Right renal cortex interstitium (tissue), 3 donors: ENCODE results near the gene C14orf119. TPM values are rescaled to one million over a fixed set of nuclear protein-coding genes. Genes with fewer than 3 reads are reported as not detected.
A peak's percentile ranks its signal among the peaks of the same experiment; 100 is the strongest.

Experiments used
- DNase-seq, 3 donors: peaks; one replicate each; pipeline ENCODE4 v3.0.0-alpha.2; 2013; ENCODE audit warnings: low read depth in 3 of 3, low spot score in 2 of 3
- polyA plus RNA-seq, 3 donors: library from polyadenylated mRNA; unstranded; fragments of 120-200 nt; gene quantifications; one replicate each; pipeline ENCODE4 v1.2.1, GENCODE V29; 2013; ENCODE audit not compliant: insufficient read length in 3 of 3

The C14orf119 gene
- polyA plus RNA-seq, 3 donors: 90.1 to 102 (median 91.2) TPM

- DNase-seq: no peak
These were observed 8.7 kb upstream of the C14orf119 start for GRCh38 chr14:23086565-23086964.

DNA sequence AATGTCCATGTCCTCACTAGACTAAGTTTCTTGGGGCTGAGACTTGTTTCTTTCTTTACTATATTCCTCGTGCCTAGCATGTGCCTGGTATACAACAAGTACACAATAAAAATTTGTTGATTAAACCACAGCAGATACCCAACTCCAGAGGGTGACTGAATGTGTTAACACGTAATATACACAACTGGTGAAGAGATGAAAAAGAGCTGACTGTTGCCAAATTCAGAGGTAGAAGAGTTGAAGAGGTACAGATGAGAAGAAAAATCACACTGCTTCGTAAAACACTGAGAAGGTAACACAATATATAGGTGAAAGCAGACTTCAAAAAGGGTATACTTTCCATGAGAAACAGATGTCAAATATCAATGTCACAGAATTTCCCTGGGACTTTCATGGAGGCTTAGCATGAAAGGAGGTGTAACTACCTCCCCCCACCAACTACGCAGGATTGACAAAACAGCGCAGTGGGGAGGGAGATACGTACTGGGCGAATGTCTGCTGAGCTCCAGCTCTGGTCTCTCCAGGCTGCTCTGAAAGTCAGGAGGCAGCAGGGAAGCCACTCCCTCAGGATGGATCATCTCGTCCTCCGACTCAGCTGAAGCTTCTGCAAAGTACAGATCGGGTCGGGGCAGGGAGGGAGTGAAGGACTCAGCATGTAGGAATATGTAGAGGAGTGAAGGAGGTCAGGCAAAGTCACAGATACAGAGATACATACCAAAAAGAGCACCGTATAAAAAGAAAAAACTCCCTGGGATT lies 5.6 kb upstream of the C14orf119 start:
- no peak for DNase-seq

GRCh38 chr14:23090254-23090636 lies 5.1 kb upstream of the C14orf119 start:
- no peak for DNase-seq

GRCh38 chr14:23091294-23092225 lies 3.7 kb upstream of the C14orf119 start:
- DNase-seq: no peak

- no peak for DNase-seq
These were observed 2.2 kb upstream of the C14orf119 start for GRCh38 chr14:23093104-23093503.

DNA sequence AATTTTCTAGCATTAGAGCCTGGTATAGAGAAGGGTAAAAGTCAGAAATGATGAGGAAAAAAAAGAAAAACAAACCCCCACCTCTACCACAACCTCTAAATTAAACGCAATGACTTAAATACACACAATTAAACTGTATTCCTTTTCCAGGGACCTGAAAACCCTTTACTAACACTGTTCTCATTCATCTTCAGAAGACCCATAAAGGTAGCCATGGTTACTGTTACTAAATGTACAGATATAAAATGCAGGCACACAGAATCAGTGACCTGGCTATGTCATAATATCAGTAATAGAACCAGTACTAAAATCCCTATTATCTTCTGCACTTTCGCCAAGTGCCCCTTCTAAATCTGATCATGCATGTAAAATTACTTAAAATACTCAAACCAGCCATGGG lies 1.8 kb upstream of the C14orf119 start:
- no peak for DNase-seq

GRCh38 chr14:23093991-23094665 lies 1.2 kb upstream of the C14orf119 start:
- DNase-seq: no peak

DNA sequence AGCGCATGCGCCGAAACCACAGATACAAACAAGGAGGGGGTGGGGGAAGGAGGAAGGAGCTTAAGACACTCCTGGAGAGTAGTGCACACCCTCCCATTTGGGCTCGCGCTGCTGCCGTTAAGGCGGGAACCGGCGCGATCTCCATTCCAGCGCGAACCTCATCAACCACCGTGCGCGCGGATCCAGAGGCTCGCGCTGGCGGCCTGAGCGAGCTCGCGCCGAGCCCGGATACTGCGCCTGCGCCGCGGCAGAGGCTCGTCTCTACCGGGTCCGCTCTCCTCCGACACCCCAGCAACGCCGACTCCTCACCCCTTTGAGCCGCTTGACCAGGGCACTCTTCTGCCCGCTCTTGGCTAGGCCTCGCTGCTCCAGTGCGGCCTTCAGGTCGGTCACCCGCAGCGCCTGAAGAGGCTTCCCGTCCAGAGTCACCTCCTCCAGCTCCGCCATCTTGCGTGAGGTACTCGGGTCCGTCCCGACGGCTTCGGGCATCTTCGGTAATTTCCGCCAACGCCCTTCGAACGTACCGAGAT lies 574 bp upstream of the C14orf119 start, which contains the start of gene ACIN1:
ACIN1 (minus strand) TSS at position 471 of the 530 bp plus-strand sequence; CDS start at position 447, 24 bp downstream.
- peak; percentile 80 to 84 (median 81) for DNase-seq

GRCh38 chr14:23097786-23098185 lies 2.5 kb downstream of the C14orf119 start:
- no peak for DNase-seq

DNA sequence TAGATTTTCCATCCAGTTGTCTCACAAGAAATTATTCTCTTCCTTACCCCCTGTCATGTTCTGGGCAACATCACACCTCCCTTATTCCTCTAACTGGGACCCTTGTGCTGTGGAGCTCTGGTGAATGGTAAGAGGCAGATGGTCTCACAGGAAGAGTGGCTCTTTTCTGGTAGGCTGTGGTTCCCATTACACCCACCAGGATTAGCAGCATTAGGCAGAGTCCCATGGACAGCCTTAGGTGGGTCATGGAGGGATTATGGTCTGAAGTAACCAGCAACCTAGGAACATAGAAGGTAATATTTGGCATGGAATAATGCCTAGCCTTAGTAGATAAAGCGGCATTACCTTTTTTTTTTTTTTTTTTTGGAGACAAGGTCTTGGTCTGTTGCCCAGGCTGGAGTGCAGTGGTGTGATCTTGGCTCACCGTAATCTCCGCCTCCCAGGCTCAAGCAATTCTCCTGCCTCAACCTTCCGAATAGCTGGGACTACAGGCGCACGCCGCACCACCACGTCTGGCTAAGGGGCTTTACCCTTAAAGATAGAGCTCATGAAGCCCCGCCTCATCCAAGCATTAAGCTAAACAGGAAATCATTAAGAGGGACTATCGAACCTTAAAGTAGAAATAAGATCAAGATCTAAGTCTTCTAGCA lies 4.0 kb downstream of the C14orf119 start:
- no peak for DNase-seq

DNA sequence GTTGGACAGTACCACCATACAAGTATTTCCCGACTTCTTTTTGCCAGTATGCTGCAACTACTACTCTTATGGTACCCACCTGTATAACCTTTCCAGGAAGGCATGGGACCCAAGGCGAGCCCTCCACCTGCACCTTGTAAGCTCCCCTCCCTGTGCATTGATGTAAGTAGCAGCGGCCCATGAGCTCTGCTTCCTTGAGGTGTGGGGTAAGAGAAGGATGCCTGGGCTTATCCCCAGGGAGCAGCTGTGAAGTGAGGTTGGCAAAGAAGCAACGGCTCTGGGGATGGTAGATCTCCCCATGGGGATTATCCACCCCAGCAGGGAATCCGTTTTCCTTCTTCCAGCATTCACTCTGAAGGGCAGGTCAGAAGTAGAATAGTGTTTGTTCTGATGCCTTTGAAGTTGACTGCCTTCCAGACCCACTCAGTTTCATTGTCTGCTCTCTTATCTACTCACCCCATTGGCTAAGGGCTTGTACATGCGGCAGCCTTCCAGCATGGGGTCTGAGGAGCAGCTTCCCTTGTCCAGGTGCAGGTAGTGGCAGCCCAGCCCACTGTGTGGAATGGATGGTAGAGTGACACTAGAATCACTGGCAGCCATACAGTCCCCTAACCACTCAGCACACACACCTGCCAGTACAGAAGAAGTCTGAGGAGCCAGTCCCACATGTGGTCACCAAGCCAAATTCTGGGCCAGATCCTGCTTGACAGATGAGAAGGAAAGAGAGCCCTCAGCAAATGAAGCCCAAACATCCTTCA lies 6.1 kb downstream of the C14orf119 start:
- DNase-seq: no peak

DNA sequence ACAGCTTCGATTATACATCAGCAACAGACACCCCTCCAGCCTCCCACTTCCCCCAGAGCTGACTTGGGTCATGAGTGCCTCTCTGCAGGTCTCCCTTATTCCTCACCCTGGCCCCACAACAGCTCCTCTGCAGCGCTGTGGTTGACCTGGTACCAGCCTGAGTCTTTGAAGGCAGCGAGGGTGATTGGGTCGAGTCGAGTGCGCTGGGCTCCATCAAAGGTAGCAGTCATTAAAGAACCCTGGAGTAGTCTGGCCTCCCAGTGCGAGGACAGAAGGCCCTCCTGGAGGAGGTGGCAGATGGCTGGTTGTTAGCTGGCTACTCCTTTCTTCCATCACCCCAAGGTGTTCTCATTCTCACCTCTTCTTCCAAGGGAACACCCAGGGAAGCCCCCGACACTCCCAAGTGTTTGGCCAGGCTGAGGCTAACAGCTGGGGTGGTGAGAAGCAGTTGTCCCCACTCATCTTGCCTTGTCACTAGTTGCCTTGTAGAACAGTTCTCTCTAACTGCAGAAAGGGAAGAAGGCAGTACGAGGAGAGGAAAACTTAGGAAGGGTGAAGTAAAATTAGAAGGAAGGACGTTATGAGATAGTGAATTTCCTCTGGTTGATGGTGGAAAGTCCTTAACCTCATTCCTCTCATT lies 6.8 kb downstream of the C14orf119 start:
- no peak for DNase-seq

GRCh38 chr14:23102801-23103200 lies 7.5 kb downstream of the C14orf119 start:
- no peak for DNase-seq

DNA sequence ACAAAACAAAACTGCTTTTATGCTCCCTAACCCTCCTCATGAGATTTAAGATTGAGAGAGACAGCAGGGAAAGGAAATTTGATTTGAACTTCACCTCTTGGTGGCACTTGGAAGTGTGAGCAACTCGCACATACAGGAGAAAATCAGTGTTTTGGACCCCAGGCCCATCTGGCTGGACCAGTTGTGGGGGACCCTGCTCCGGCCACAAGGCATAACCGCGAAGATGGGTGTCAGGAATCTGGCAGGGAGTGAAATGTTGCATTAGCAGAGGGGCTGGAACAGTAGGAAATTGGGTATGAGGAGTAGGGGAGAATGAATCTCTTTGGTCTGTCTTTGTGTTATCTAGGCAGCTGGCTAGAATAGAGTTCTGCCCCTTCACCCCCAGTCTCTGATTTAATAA lies 8.3 kb downstream of the C14orf119 start:
- DNase-seq: no peak

GRCh38 chr14:23104070-23104590 lies 8.8 kb downstream of the C14orf119 start:
- DNase-seq: no peak

DNA sequence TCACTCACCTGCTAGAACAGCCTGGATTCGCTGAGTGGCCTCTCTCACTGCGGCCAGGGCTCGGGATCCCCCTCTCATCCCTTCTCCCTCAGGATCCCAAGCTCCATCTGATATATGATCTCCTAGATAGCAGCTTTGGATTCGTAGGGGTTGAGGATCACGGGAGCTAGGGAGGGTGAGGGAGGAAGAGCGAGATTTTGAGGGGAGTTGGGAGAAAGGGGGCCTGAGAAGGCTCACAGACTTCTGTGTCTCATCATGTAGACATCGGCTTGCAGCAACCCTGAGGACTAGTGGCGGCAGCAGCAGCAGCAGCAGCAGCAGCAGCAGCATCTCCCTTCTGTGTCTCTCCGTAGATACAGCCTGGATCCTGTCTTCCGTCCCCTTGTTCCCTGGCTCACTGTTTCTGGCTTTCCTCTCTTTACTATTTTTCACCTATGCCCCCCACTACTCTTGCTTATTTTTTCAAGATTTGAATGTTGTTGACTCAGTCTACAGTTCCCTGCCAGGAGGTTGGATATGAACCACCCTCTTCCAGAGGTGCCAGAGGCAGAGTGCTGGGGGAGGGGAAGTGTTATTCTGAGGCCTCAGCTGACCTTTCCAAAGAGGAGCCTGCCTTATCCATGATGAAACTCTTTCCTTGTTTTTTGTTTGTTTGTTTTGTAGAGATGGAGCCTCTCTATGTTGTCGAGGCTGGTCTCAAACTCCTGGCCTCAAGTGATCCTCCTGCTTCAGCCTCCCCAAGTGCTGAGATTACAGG lies 9.5 kb downstream of the C14orf119 start, which contains the start of gene CIROP:
CIROP (minus strand) TSS at position 399 of the 757 bp plus-strand sequence; CDS start at position 330, 69 bp downstream.
- DNase-seq: no peak

DNA sequence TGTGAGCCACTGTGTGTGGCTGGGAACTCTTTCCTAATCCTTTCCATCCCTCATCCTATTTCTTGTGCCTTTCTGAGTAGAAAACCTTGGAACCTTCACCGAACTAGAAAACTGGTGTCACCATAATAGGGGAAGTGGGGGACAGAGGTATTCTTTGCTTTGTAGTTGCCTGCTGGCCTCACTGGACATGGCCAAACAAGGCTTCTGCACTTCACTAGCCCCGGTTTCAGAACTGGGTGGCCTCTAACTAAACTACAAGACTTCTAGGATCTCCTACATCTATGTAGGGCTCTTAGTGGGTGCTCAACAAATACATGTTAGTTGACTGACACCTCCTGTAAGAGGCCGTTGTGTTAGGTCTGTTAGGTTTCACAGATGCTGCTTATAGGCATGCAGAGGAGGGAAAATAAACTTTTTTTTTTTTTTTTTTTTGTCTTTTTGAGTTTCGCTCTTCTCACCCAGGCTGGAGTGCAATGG lies 10.1 kb downstream of the C14orf119 start:
- no peak for DNase-seq

- DNase-seq: no peak
These were observed 11.4 kb downstream of the C14orf119 start for GRCh38 chr14:23106747-23107045.
